SJSA1 (cell line): Measurements from ENCODE around the gene ACAT1. TPM values are rescaled to one million over a fixed set of nuclear protein-coding genes. Genes with fewer than 3 reads are reported as not detected.
"Not testable (repeated sequence)": the region's sequence is repeated elsewhere in the genome, so short reads cannot be mapped to it uniquely, and the experiment has no call there.

Source experiments
- DNase-seq, 2 experiments: peaks; one replicate each; pipeline ENCODE4 v3.0.0-alpha.2; 2015 to 2020; ENCODE audit warnings: low spot score in 2 of 2, low read depth in 1 of 2
- H3K27ac ChIP-seq: fragments of 250-450 bp; sonication (Bioruptor Pico); 2 replicates; pipeline ENCODE4 v1.5.1; 2020; ENCODE audit warnings: mild to moderate bottlenecking, moderate library complexity
- H3K27me3 ChIP-seq: fragments of 250-450 bp; sonication (Bioruptor Pico); replicated peaks from 2 replicates; pipeline ENCODE4 v1.5.1; 2020; ENCODE audit warnings: mild to moderate bottlenecking, moderate library complexity
- H3K36me3 ChIP-seq: fragments of 250-450 bp; sonication (Bioruptor Pico); 2 replicates; pipeline ENCODE4 v1.5.1; 2020; ENCODE audit warnings: mild to moderate bottlenecking
- H3K4me1 ChIP-seq: fragments of 250-450 bp; sonication (Bioruptor Pico); replicated peaks from 2 replicates; pipeline ENCODE4 v1.6.1; 2021; ENCODE audit warnings: mild to moderate bottlenecking
- H3K4me3 ChIP-seq: fragments of 250-450 bp; sonication (Bioruptor Pico); 2 replicates; pipeline ENCODE4 v1.5.1; 2020; ENCODE audit warnings: mild to moderate bottlenecking
- H3K9me3 ChIP-seq: fragments of 250-450 bp; sonication (Bioruptor Pico); replicated peaks from 2 replicates; pipeline ENCODE4 v1.5.1; 2020; ENCODE audit warnings: mild to moderate bottlenecking
- total RNA-seq: library from RNA; depleted of rRNA; stranded (reverse); fragments of >200 nt; shearing (Covaris generic); gene quantifications from 2 replicates; pipeline ENCODE4 v1.2.3, GENCODE V29; 2014

The ACAT1 gene
- total RNA-seq, 1 experiment from 2014 or later = 73.9 TPM

DNA sequence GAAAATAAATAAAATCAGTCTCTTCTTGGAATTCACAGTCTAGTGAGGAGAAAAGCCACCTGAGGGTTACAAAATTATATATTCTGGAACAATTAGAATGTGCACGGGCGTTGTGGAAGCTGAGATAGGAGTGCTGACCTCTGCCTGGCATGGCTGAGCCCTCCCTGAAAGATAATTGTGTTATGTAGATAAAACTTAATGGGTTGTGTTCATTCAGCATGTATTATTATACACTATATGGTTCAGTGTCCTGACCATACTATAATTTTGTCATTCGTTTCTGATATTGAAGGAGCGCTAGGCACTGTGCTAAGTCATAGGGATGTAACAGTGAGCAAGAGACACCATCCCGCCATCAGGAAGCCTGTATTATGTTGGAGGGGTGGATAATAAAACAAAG is 3.7 kb downstream of the ACAT1 start:
- Histone ChIP-seq H3K9me3 (no peaks in the 10 kb centered on the region), H3K4me1 (no peaks in the 10 kb centered on the region; the same call in 1 of the 2 replicates), H3K27me3 (no peaks in the 10 kb centered on the region), H3K27ac (no peak overlapping the region), H3K4me3 (no peak overlapping the region), H3K36me3 (no peaks in the 10 kb centered on the region)
- DNase-seq = no peak

- Histone ChIP-seq H3K27ac (no peak overlapping the region), H3K36me3 (no peaks in the 10 kb centered on the region), H3K27me3 (no peaks in the 10 kb centered on the region), H3K4me3 (no peak overlapping the region), H3K9me3 (no peaks in the 10 kb centered on the region), H3K4me1 (no peaks in the 10 kb centered on the region)
- DNase-seq = no peak
Observed at GRCh38 chr11:108128772-108129171, 7.4 kb downstream of the ACAT1 start.

DNA sequence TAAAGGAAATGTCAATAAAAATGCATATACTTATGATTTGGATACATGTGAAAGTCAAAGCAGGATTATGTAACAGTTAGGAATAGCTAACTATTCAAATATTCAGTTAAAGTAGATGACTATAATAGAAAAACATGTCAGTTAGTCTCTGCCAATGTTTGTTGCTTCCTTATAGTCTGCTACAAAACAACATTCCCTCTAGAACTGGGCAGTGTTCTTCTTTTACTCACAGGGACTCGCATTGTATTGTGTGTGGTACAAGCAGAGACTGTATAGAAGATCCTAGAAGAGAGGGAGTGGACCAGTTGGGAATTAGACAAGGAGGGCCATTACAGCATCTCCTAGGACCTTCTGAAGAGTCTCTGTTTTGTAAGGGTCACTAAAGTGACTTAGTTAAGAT is 10.6 kb downstream of the ACAT1 start:
- Histone ChIP-seq H3K4me1 (no peaks in the 10 kb centered on the region), H3K27ac (no peak overlapping the region), H3K27me3 (no peaks in the 10 kb centered on the region), H3K9me3 (no peaks in the 10 kb centered on the region), H3K36me3 (0 out of 2 replicates have a peak, but pooled peaks cover 2% of the 10 kb centered on the region), H3K4me3 (no peak overlapping the region)
- DNase-seq = no peak

- H3K36me3 ChIP-seq, H3K4me1 ChIP-seq, H3K9me3 ChIP-seq, H3K4me3 ChIP-seq, H3K27me3 ChIP-seq, H3K27ac ChIP-seq, DNase-seq: not testable (repeated sequence)
Observed at GRCh38 chr11:108132993-108133538, 11.7 kb downstream of the ACAT1 start.

DNA sequence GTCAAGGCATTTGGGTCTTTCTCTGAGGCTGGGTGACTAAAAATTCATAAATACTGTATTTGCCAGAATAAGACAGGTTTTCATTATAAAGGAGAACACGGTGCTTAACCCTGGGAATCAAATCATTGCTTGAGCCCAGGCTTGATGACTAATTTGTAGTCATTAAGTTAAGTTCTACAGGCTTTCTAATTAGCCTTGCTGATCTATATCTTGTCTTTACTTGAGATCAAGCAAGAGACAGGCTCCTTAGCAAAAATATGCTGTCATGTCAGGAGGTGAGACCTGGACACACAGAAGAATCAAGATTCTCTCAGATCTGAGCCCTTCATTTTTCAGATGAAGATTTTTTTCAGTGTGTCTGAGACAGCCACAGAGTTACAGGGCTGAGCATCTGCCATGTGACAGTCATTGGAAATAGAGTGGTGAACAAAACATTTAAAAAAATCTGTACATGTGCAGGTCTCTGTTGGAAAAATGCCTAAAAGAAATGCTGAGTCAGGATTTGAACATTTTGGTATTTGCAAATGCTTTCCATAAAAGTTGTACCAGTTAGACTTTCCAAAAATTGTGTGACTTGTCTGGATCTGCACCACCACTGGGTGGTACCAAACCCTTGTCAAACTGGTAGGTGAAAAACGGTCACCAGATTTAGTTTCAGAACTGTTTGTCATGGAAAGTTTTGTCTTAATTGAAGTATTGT is 14.6 kb downstream of the ACAT1 start:
- DNase-seq = no peak
- Histone ChIP-seq H3K4me1 (no peaks in the 10 kb centered on the region), H3K36me3 (peaks cover 9% of the 10 kb centered on the region; the same call in 1 of the 2 replicates), H3K27me3 (no peaks in the 10 kb centered on the region), H3K9me3 (no peaks in the 10 kb centered on the region), H3K27ac (no peak overlapping the region), H3K4me3 (no peak overlapping the region)

- H3K4me3 ChIP-seq = no peak overlapping the region
- H3K36me3 ChIP-seq = peaks cover 12% of the 10 kb centered on the region
- H3K9me3 ChIP-seq = no peaks in the 10 kb centered on the region
- no peaks in the 10 kb centered on the region for H3K4me1 ChIP-seq
- H3K27me3 ChIP-seq = no peaks in the 10 kb centered on the region
- no peak for DNase-seq
- no peak overlapping the region for H3K27ac ChIP-seq
Observed at GRCh38 chr11:108137212-108137611, 15.8 kb downstream of the ACAT1 start.

GRCh38 chr11:108142304-108142703 is 20.9 kb downstream of the ACAT1 start:
- H3K4me3 ChIP-seq = no peak overlapping the region
- no peaks in the 10 kb centered on the region for H3K27me3 ChIP-seq
- no peak overlapping the region for H3K27ac ChIP-seq
- no peak for DNase-seq
- no peaks in the 10 kb centered on the region for H3K4me1 ChIP-seq
- peaks cover 16% of the 10 kb centered on the region for H3K36me3 ChIP-seq
- H3K9me3 ChIP-seq = no peaks in the 10 kb centered on the region

DNA sequence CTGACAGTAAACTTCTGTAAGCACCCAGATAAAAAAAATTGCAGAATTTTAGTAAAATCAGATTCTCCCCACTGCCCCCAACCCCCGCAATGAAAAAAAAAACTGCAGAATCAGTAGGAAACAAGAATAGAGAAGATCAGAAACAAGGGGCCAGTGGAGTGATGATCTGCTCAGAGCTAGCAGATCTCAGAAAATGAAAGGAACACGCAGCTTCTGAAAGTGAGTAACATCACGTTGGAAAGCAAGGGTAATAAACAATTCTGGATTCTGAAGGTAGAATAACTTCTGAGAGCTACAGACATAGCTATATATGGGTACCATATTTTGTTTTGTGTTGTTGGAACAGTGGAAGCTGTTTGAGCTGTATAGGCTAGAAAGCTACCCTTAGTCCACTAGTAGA is 23.2 kb downstream of the ACAT1 start:
- Histone ChIP-seq H3K36me3 (peaks cover 18% of the 10 kb centered on the region), H3K4me3 (no peak overlapping the region), H3K27ac (no peak overlapping the region), H3K27me3 (no peaks in the 10 kb centered on the region), H3K9me3 (no peaks in the 10 kb centered on the region), H3K4me1 (no peaks in the 10 kb centered on the region)
- DNase-seq = no peak

- Histone ChIP-seq H3K36me3 (peaks cover 13% of the 10 kb centered on the region), H3K9me3 (no peaks in the 10 kb centered on the region), H3K4me1 (no peaks in the 10 kb centered on the region)
Observed at GRCh38 chr11:108147150-108147549, 25.8 kb downstream of the ACAT1 start.

DNA sequence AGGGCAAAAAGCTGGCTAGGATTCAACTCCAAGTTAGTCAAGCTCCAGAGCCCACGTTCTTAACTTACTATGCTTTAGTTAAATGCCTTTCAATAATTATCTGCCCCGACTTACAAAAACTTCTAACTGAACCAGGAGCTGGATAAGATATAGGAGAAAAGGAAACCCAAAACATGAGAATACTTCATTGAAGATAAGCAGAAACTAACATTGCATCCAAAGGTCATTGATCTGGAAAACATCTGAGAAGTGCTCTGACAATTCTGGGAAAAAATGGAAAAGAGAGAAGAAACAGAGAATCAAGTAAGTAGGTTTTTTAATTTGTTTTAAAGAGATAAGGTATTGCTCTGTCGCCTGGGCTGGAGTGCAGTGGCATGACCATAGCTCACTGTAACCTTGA is 27.2 kb downstream of the ACAT1 start:
- H3K27ac ChIP-seq = no peak overlapping the region
- no peaks in the 10 kb centered on the region for H3K9me3 ChIP-seq
- DNase-seq = no peak
- no peaks in the 10 kb centered on the region for H3K27me3 ChIP-seq
- H3K4me3 ChIP-seq = no peak overlapping the region
- peaks cover 9% of the 10 kb centered on the region for H3K36me3 ChIP-seq
- H3K4me1 ChIP-seq = no peaks in the 10 kb centered on the region

More at GRCh38 chr11:108147150-108147549, 25.8 kb downstream of the ACAT1 start:
- no peak for DNase-seq
- Histone ChIP-seq H3K27me3 (no peaks in the 10 kb centered on the region), H3K4me3 (no peak overlapping the region), H3K27ac (no peak overlapping the region)

GRCh38 chr11:108154591-108154990 is 33.2 kb downstream of the ACAT1 start:
- H3K4me3 ChIP-seq = no peak overlapping the region
- no peaks in the 10 kb centered on the region for H3K9me3 ChIP-seq
- no peak overlapping the region for H3K27ac ChIP-seq
- peaks cover 8% of the 10 kb centered on the region for H3K36me3 ChIP-seq
- no peak for DNase-seq
- H3K4me1 ChIP-seq = no peaks in the 10 kb centered on the region
- no peaks in the 10 kb centered on the region for H3K27me3 ChIP-seq

DNA sequence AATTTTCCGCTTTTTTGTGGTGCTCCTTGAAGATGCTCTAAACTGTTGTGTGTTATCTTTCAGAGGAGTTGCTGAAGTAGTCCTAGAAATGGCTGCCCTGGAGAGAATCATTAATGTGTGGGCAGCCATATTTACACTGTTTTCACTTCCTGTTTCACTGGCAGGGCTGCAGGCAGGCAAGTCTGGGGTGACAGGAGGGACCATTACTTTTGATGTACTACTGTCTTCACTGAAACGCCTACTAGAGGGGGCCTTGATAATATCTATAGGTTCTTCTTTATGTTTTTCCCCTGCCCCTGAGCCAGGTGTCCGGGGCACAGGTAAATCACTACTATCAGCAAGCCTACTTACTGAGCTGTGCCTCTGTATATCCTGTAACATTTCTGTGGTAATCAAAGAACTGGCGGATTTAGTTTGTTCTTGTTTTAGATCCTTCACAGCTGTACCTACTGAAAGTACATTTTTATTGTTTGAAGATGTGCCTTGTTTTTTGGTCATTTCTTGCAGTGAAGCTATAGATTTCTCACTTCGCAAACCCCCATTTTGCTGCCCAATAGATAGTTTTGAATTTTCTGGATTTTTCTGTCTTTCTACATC is 39.7 kb downstream of the ACAT1 start:
- Histone ChIP-seq H3K4me1 (no peaks in the 10 kb centered on the region), H3K27me3 (no peaks in the 10 kb centered on the region), H3K4me3 (no peak overlapping the region), H3K9me3 (no peaks in the 10 kb centered on the region), H3K36me3 (peaks cover 7% of the 10 kb centered on the region; the same call in 1 of the 2 replicates), H3K27ac (no peak overlapping the region)
- no peak for DNase-seq

DNA sequence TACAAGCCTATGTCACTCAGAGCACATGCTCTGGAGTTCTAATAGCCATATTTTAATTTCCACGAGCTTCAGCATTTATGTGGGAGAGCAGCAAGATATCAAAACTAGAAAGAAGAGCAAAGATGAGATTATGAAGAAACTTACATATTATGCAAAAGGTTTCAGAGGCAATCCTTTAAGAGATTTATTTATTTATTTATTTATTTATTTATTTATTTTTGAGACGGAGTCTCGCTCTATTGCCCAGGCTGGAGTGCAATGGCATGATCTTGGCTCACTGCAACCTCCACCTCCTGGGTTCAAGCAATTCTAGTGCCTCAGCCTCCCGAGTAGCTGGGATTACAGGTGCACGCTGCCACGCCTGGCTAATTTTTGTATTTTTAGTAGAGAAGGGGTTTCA is 41.5 kb downstream of the ACAT1 start:
- DNase-seq, H3K4me1 ChIP-seq, H3K27ac ChIP-seq, H3K9me3 ChIP-seq, H3K27me3 ChIP-seq, H3K36me3 ChIP-seq, H3K4me3 ChIP-seq: not testable (repeated sequence)

DNA sequence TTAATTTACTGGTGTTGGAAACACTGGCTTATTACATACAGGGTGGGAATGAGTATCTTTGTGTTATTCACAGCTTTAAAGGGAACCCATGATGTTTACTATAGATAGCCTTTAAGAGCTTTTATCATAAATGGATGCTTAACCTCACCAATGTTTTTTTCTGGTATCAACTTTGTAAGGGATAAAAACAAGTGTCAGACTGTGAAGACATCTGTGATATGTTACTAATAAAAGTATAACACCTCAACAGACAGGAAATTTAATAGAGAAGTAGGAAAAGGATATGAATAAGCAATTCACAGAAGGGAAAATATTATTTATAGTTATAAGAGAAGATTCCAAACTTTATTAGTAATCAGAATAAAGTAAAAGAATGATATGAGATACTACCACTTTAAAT is 46.3 kb downstream of the ACAT1 start:
- no peaks in the 10 kb centered on the region for H3K9me3 ChIP-seq
- no peaks in the 10 kb centered on the region for H3K4me1 ChIP-seq
- H3K36me3 ChIP-seq = 0 out of 2 replicates have a peak, but pooled peaks cover 4% of the 10 kb centered on the region
- H3K4me3 ChIP-seq = no peak overlapping the region
- H3K27ac ChIP-seq = no peak overlapping the region
- DNase-seq = no peak
- no peaks in the 10 kb centered on the region for H3K27me3 ChIP-seq
